Stomach (tissue), 4 donors: ENCODE measurements around the gene TSPAN14.

Source experiments
- EP300 ChIP-seq: sonication (generic); formaldehyde crosslinking; IDR thresholded peaks from one replicate; pipeline ENCODE4 v1.6.1; 2017; ENCODE audit warnings: antibody characterized with exemption
- POLR2A ChIP-seq, 4 donors: fragments of 450-650 bp; IDR thresholded peaks; one replicate each; pipeline ENCODE4 v1.6.1; 2016; ENCODE audit warnings: antibody characterized with exemption in 4 of 4, control low read depth in 2 of 4, mild to moderate bottlenecking in 1 of 4, moderate library complexity in 1 of 4
- TF ChIP-seq, protein P1 (sequence below), 7 experiments: fragments of 450-650 bp in 4 of 7; fragments of 200-600 bp in 3 of 7; sonication (generic) in 3 of 7; IDR thresholded peaks; one replicate each; pipeline ENCODE4 v1.5.1; 2016 to 2019; ENCODE audit warnings: antibody characterized with exemption in 7 of 7, control low read depth in 2 of 7, mild to moderate bottlenecking in 1 of 7

DNA sequence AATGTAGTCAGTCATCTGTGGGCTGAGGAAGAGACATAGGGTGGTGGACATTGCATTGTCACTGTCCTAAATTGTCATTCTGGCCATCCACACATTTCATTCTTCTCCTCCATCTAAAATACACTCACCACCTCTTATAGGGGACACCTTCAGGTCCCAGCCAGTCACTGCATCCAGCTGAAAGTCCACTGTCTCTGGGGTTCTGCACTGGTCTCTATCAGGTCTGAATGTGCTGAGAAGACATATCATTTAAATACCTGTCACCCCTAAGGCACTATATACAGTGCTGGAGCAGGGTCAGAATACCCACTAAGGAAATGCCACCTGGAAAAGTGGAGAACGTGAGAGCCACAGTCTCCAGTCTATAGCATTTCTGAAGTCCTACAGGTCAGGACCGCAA is 113.2 kb downstream of the TSPAN14 start:
- no peak for TF ChIP-seq POLR2A (IDR thresholded peaks at IDR 0.05)
- TF ChIP-seq, protein P1, sequence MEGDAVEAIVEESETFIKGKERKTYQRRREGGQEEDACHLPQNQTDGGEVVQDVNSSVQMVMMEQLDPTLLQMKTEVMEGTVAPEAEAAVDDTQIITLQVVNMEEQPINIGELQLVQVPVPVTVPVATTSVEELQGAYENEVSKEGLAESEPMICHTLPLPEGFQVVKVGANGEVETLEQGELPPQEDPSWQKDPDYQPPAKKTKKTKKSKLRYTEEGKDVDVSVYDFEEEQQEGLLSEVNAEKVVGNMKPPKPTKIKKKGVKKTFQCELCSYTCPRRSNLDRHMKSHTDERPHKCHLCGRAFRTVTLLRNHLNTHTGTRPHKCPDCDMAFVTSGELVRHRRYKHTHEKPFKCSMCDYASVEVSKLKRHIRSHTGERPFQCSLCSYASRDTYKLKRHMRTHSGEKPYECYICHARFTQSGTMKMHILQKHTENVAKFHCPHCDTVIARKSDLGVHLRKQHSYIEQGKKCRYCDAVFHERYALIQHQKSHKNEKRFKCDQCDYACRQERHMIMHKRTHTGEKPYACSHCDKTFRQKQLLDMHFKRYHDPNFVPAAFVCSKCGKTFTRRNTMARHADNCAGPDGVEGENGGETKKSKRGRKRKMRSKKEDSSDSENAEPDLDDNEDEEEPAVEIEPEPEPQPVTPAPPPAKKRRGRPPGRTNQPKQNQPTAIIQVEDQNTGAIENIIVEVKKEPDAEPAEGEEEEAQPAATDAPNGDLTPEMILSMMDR (IDR thresholded peaks at IDR 0.05), result no peak
- TF ChIP-seq EP300, result no peak
